Tongue (tissue), 2 donors: Measurements from ENCODE around the gene KDM4B. TPM values are rescaled to one million over a fixed set of nuclear protein-coding genes. Genes with fewer than 3 reads are reported as not detected.
"Not testable (repeated sequence)": the region's sequence is repeated elsewhere in the genome, so short reads cannot be mapped to it uniquely, and the experiment has no call there.

ENCODE experiments used
- DNase-seq: peaks from one replicate; pipeline ENCODE4 v3.0.0-alpha.2; 2015
- total RNA-seq: library from RNA; depleted of rRNA; stranded (reverse); fragments of >200 nt; gene quantifications from one replicate; pipeline ENCODE4 v1.2.3, GENCODE V29; 2014

The KDM4B gene
- total RNA-seq, 1 donor from 2014 or later = 28.1 TPM

GRCh38 chr19:5173993-5174392, 205.1 kb downstream of the KDM4B start:
- DNase-seq = no peak

- DNase-seq = no peak
These were observed 209.0 kb downstream of the KDM4B start for GRCh38 chr19:5177745-5178450.

- no peak for DNase-seq
These were observed 209.9 kb downstream of the KDM4B start for GRCh38 chr19:5178841-5179240.

GRCh38 chr19:5179256-5179655, 210.3 kb downstream of the KDM4B start:
- peak; percentile 20 for DNase-seq

- no peak for DNase-seq
These were observed 212.4 kb downstream of the KDM4B start for GRCh38 chr19:5181329-5181728.

GRCh38 chr19:5182751-5183150, 213.8 kb downstream of the KDM4B start:
- peak; percentile 45 for DNase-seq

- no peak for DNase-seq
These were observed 214.7 kb downstream of the KDM4B start for GRCh38 chr19:5183616-5184015.

GRCh38 chr19:5184930-5185329, 216.0 kb downstream of the KDM4B start:
- no peak for DNase-seq

GRCh38 chr19:5186293-5187050, 217.6 kb downstream of the KDM4B start:
- peak; percentile 30 for DNase-seq

GRCh38 chr19:5188548-5189317, 219.8 kb downstream of the KDM4B start:
- no peak for DNase-seq

- no peak for DNase-seq
These were observed 220.3 kb downstream of the KDM4B start for GRCh38 chr19:5189318-5189607.

- DNase-seq = no peak
These were observed 222.2 kb downstream of the KDM4B start for GRCh38 chr19:5191091-5191490.

- DNase-seq = no peak
These were observed 223.7 kb downstream of the KDM4B start for GRCh38 chr19:5192568-5192967.

- DNase-seq = peak; percentile 18
These were observed 224.3 kb downstream of the KDM4B start for GRCh38 chr19:5193192-5193591.

GRCh38 chr19:5194641-5195040, 225.7 kb downstream of the KDM4B start:
- no peak for DNase-seq

GRCh38 chr19:5195587-5195986, 226.7 kb downstream of the KDM4B start:
- DNase-seq = not testable (repeated sequence)

GRCh38 chr19:5196832-5197231, 227.9 kb downstream of the KDM4B start:
- DNase-seq = no peak

- no peak for DNase-seq
These were observed 231.9 kb downstream of the KDM4B start for GRCh38 chr19:5200844-5201243.

GRCh38 chr19:5202553-5202952, 233.6 kb downstream of the KDM4B start:
- no peak for DNase-seq
